GM21529 (cell line): Measurements from ENCODE around the gene FTO.

ENCODE experiments used
- ATAC-seq: cut with Tn5 transposase; IDR thresholded peaks from one replicate; pipeline ENCODE4 v1.9.1; 2021; ENCODE audit not compliant: unreplicated experiment

FTO gene

DNA sequence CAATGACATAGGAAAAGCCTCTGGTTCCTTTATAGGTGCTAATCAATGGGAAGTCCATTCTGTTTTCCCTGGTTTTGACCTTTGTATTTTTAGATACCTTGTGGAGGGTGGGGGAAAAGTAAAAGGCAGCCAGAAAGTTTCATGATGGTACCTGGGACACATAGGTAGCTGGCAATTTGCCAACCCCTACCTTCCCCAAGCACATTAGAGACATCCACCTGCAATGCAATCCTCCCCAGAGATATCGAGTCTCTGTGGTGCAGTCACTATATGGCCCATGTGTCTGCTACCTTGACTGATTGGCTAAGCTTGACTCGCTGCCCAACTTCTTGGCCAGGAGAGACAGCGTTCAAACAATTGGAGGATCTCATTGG, 496.2 kb downstream of the FTO start:
- ATAC-seq: no peak

- ATAC-seq: no peak
These were observed 496.8 kb downstream of the FTO start for GRCh38 chr16:54200720-54201119.

GRCh38 chr16:54201200-54201599, 497.2 kb downstream of the FTO start:
- ATAC-seq: no peak
